Suppressor macrophage treated with lipopolysaccharide for 4 hours (primary cell): ENCODE data around the gene CCL3.

Experiments
- DNase-seq: peaks from one replicate; pipeline ENCODE4 v3.0.0-alpha.2; 2020

Gene CCL3

DNA sequence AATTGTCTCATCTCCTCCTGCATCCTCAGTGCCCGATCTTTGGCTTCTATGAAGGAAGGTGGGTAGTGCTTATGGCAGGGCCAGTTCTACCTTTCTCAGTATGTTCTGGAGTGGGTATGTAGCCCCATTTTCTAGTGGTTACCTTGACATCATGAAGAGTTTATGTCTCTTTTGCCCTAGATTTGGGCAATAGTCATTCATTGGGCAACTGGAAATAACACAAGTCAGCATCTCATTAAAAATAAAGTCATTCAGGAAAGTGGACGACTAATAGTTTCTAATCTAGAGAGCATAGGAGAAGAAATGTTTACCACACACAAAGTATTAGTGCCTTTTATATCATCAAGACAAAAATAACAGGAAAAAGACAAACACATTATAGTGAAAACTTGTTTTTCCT lies 6.3 kb downstream of the CCL3 start:
- peak; percentile 61 for DNase-seq

- DNase-seq = peak; percentile 73
Observed at GRCh38 chr17:36082482-36083120, 7.3 kb downstream of the CCL3 start.

- DNase-seq = peak; percentile 37
Observed at GRCh38 chr17:36081681-36082471, 8.1 kb downstream of the CCL3 start.

DNA sequence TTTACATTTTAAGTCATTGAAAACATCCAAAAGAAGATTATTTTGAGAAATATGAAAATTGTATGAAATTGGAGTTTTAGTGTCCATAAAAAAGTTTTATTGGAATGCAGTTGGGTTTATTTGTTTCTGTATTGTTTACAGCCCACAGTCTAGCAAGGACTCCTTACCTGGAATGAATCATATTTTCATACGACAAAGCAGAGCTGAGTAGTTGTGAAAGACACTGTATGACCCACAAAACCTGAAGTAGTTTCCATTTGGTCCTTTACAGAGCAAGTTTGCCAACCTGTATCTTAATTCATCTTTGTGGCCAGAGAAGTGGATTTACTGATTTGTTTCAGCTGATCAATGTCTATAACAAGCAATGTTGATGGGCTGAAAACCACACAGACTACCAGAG lies 15.6 kb downstream of the CCL3 start:
- DNase-seq = no peak

- peak; percentile 91 for DNase-seq
Observed at GRCh38 chr17:36072431-36073121, 17.4 kb downstream of the CCL3 start.

DNA sequence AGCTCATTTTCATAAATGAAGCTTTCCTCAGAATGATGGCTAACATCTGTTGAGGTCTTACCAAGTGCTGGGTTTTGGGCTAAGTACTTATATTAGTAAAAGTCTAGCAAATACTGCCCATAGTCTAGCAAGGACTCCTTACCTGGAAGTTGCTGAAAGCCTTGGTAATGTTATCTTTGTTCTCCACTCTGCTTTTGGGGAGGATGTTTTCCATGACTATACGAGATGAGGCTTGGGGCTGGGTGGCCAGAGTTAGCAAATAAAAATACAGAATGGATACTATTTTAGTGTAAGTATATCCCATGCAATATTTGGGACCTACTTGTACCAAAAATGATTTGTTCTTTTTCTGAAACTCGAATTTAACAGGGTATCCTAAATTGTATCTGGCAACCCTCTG lies 18.2 kb downstream of the CCL3 start:
- DNase-seq = no peak

DNA sequence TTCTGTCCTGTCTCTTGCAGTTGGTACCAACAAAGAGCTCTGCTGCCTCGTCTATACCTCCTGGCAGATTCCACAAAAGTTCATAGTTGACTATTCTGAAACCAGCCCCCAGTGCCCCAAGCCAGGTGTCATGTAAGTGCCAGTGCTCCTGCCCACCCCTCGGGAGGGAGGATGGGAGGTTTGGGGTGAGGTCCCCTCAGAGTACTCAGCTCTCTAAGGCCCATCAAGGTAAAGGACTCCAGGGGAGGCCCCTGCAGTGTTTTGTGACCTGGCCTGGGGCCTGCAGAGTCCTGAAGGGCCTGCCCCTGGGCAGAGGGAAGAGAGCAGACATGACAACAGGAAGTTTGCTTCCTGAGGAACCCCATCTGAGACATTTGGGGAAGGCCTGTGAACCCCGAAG lies 19.5 kb downstream of the CCL3 start:
- DNase-seq = no peak

GRCh38 chr17:36069136-36069535 lies 20.8 kb downstream of the CCL3 start:
- DNase-seq = no peak

DNA sequence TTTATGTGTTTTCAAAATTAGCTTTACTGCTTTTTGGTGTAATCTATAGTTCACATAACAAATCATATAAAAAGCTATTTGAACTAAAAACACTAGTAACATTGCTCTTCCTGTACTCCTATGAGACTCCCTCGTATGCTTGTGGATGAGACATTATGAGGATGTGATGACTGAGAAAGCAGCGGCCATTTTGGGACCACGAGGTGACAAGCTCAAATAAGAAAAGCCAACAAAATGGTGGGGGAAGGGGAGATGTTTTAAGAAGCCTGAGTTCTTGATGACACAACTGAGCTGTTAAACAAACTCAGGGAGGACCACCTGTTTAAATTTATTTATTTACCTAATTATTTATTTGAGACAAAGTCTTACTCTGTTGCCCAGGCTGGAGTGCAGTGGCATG lies 21.4 kb downstream of the CCL3 start:
- no peak for DNase-seq

DNA sequence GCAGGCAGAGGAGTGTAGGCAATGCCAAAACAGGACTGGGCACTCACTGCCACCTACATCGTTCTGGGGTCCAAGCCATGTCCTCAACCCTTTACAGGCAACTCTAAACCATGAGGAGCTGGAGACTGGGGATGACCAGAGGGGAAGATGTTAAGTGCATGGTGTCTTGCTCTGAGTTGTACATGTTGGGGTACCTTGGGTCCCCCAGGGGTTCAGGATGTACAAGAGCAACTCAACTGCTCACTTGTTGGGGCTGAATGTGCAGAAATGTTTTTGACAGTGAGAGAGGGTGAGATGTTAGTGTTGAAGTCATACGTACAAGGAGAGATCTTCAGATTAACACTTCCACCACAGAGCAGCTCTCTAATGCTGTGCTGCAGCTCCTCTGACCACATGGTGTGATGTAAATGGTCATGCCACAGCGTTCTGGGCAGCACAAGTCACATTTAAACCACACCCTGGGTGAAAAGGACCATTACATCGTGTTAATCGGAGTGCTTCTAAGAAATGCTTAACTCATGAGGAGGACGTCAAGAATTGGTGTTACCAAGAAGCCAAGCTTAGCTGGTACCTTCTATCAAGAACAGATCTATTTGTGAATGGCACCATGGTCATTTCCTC lies 23.5 kb downstream of the CCL3 start:
- no peak for DNase-seq

DNA sequence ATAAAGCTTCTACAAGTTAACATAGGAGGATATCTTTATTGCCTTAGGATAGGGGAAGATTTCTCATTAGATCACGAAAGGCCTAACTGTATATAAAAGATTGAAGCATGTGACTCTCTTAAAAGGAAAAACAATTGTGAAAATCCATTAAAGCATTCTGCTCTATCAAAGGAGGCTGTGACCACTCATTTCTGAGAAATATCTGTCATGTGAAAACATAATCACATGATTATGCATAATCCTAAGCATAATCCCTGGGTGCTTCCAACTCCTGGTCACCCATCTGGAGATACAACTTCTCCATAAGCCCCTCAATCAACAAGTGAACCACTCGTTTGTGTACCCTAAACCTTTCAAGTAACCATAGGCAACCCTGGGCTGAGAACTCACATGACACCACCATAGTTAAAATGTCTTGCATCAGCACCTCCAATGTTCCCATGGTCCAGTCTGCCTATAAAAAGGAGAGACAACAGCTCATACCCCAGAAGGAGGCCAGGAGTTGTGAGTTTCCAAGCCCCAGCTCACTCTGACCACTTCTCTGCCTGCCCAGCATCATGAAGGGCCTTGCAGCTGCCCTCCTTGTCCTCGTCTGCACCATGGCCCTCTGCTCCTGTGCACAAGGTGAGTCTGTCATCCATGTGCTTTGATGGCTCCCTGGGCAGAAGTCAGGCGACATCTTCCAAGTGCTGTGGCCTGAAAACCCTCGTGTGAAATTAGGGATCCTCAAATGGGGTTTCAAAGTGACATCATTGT lies 26.0 kb downstream of the CCL3 start, which contains the start of gene CCL18:
Gene CCL18, plus strand, starts transcription at position 487 of the 756 bp plus-strand sequence. Its CDS starts 71 bp downstream, at position 558.
- peak; percentile 23 for DNase-seq

DNA sequence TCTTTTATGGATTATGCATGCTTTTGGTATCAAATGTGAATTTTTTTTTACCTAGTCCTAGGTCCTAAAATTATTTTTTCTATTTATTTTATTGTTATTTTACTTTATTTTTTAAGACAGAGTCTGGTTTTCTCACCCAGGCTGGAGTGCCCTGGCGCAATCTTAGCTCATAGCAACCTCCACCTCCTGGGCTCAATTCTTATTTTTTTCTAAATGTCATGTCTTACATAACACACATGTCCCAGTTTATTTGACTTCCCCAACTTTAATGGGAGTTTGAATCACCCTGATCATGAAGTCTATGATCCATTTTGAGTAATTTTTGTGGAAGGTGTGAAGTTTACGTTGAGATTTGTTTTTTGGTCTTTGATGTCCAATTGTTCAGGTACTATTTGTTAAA lies 29.1 kb downstream of the CCL3 start:
- no peak for DNase-seq

DNA sequence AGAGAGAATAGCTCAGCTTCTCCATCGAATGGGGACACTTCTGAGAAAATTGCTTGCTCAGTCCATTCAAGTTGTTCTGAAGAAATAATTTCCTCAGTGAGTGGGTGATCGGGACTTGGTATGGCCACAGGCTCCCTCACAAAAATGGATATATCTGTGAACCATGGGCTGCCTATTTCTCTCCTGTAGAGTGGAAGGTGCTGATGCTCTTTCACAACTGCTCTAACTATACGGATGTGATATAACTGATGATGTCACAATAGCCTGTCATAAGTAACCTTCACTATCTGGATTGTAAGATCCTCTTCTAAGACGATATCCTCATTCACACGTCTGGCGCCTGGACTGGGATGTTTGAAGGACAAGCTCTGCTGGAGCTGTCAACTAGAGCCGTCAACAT lies 30.5 kb downstream of the CCL3 start:
- no peak for DNase-seq

DNA sequence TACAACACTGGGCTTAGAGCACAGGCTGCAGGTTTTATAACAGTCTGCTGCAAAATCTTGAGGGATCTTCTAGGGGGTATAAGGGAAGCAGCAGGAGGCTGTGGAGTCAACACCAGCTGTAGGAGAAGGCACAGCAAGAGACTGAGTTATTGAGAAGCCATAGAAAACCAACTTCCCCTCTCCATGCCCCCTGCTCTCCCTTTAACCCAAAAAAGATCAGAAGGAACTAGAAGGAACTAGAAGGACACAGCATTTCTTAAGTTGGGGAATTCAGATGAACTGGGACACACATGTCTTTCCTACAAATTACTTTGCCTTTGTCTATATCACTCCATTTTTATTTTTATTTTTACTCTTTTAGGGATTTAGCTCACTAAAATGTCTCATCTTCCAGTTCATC lies 32.0 kb downstream of the CCL3 start:
- peak; percentile 46 for DNase-seq

- peak; percentile 86 for DNase-seq
Observed at GRCh38 chr17:36055921-36056520, 33.9 kb downstream of the CCL3 start.

DNA sequence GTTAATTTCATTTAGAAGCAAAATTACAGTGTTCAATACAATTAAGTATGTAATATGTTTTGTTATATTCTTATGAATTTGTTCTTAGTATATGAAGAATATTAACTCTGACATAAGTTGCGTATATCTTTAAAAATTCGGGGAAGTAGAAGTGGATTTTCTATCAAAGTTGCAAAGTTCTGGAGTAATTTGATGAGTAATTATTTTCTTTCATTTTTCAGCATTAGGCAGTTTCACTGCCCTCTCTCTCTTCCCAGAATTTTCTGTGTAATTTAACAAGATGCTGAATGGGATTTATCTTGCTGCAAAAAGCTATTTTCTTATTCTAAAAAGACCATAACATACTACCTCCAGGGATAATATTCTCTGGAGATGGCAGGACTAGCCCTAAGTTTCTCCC lies 34.8 kb downstream of the CCL3 start:
- DNase-seq = peak; percentile 70

GRCh38 chr17:36049643-36050042 lies 40.3 kb downstream of the CCL3 start:
- DNase-seq = no peak

DNA sequence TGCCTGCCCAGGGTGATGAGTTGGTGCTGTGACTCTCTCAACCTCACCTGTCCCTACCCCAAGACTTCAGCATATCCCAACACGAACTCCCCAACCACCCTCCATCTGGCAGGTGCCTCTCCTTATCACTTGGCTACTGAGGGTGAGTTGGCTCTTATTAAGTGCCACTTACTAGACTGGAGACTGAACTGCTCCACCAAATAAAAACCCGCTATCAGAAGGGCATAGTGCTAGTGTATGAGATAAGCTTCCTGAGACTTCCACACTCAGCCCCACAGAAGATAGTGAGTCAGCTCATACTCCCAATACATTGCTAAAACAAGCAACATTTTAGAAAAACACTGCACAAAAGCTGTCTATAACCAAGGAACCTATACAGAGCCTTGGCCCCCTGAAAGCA lies 41.9 kb downstream of the CCL3 start:
- no peak for DNase-seq
